Stimulated activated CD4-positive, alpha-beta T cell treated with anti-CD3 and anti-CD28 coated beads, Interleukin-2, amount 100 ng/mL, for 24 hours (primary cell): Measurements from ENCODE around the gene FRZB.
A peak's percentile ranks its signal among the peaks of the same experiment; 100 is the strongest.
"Not testable (repeated sequence)": the region's sequence is repeated elsewhere in the genome, so short reads cannot be mapped to it uniquely, and the experiment has no call there.

ENCODE experiments used
- DNase-seq, 2 donors: peaks; one replicate each; pipeline ENCODE4 v3.0.0-alpha.2; 2020

Gene FRZB, protein sequence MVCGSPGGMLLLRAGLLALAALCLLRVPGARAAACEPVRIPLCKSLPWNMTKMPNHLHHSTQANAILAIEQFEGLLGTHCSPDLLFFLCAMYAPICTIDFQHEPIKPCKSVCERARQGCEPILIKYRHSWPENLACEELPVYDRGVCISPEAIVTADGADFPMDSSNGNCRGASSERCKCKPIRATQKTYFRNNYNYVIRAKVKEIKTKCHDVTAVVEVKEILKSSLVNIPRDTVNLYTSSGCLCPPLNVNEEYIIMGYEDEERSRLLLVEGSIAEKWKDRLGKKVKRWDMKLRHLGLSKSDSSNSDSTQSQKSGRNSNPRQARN

DNA sequence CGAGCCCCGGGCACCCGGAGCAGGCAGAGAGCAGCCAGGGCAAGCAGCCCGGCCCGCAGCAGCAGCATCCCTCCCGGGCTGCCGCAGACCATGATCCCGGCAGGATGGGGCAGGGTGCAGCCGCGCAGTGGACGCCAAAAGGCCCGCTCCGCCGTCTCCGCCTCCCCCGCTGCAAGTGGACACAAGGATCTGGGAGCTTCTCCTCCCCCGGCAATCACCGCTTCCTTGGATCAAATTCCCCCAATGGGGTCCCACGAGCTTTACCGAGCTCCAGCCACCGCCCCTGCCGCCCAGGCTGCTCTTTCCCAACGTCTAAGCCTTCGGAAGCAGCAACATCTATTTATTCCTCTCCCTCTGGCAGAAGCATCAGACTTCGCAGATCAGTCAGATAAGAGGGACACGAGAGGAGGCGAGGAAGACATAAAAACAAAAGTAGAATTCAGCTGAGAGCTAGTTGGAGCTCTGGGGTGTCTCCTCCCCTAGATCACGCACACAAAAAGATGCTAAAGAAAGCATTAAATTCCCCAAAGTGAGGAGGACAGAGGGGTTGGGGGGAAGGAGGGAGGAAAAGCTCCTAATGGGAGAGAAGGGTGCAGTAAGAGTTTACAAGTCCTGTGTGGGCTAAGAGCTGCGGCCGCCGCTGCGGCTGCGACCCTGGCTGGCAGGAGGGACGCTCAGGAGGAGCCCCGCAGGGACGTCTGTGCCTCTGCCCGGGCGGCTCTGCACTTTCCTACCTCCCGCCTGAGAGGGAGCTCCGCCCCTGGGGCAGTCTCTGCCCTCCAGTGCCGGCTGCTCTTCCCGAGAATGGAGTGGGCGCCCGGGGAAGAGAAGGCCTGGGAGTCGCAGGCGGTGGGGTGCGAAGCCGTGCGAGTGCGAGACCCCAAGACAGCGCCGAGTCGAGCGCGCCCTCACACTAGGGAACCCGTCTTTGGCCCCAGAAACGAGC, at the start of gene FRZB:
Gene FRZB (minus strand): TSS at position 177 of the 946 bp plus-strand sequence. CDS start 85 bp downstream, at position 92.
- peak in 1 of 2 donors; percentile 5 for DNase-seq

DNA sequence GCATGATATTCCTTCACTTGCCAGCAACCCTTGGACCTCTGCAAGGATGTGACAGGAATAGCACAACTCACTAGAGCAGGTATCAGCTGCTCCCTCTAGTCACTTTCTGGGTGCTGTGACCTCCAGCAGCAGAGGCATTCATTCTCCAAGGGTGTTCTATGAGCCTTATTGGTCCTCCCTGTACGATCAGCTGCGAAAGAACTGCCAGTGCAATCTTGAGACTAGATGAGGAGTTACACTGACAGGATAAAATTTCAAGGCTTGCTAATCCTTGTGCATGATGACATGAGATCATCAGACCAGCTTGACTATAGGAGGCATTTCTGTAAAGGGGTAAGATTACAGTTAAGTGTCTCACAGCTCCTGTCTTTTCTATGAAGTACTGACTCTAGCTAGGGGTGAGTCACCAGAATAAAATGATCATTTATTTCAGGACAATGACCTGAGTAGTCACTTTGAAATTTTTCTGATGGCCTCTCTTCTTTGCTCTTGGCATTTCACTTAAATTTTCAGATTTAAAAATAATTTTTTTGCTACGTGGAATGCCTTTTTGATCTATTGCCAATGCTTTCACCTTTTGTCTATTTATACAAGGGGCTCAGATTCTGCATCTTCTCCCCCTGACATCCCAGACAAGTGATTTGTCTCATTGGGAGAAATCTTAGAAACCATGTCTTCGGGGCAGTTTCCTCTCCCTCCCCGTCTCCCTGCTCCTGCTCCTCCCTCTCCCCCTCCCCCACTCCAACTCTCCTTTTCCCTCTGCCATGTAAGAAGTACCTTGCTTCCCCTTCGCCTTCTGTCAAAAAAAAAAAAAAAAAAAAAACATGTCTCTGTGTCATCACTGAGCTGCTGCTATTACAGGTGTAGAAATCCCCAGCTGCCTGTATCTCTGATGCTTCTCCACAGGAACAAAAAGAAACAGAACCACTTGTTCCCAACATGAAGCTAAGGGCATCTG, 49.2 kb upstream of the FRZB start:
- no peak for DNase-seq

DNA sequence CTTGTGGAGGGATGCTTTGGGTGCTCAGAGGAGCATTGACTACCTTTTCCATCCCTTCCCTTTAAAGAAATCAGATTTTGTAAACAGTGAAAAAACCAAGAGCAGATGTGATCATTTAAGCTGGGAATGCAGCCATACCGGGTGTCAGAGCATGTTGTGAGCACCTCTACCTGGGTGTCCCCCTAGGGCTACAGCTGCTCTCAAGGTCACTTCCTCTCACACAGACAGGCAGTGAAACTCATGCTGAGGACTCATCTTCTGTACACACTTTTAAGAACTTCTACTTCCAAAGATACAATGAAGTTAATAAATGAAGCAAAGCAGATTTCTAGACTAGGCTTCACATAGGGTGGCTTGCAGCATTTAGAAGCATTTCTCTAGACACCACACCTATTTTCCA, 48.4 kb upstream of the FRZB start:
- no peak for DNase-seq

DNA sequence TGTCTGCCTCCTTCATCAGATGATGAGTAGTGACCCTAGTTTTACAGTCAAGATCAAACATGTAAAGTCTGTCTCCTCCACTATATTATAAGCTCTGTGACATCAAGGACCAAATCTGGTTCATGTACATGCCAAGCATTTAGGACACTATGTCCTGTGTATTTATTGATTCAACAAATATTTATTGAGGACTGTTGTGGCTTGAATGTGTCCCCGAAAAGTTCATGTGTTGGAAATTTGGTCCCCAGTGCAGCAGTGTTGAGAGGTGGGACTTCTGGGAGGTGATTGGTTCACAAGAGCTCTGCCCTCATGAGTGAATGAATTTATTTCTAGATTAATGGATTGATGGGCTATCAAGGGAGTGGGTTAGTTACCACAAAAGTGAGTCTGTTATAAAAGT, 46.6 kb upstream of the FRZB start:
- no peak for DNase-seq

DNA sequence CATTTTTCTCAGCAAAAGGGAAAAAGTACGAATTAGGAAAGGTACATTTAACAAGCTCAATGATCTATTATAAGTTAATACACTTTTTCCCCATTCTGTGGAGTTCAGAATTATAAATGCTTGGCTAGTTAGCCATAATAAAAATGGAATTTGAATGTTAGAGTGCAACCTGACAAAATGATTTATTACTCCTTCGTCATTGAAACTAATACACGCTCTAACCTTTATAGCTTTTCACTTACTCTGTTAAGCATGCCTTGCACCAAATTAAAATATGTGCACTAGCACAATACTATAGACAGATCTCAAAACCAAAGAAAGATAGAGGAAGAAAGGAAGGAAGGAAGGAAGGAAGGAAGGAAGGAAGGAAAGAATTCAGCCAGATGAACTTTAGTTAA, 46.1 kb upstream of the FRZB start:
- no peak for DNase-seq

DNA sequence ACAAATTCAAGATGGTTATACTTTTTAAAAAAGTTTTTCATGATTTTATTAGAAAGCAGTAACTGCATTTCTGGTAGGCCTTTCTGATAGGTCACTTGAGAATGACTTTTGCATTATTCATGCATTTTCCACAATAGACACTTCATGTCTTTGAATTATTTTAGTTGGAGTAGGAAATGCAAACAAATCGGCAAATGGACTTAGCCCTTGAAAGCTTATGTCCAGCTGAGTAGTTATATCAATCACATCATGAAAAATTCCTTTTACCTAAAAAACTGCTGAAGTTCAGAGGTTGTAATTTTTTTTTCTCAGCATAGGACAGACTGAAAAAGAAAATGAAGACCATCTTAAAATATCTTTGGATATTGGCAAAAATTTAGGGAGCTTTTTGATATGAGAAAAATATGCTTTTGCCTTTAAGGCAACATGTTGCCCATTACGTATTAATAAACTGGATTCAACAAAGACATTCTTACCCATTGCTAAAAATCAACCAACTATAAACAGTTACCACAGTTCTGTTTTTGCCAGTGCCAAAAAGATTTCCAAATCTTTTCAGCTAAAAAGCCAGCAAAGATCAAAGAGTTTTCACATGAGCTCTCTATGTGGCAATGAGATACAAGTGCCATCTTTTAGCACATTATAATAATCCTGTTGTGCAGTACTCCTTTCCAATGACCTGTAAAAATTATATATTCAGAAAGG, 45.5 kb upstream of the FRZB start:
- DNase-seq, result no peak

DNA sequence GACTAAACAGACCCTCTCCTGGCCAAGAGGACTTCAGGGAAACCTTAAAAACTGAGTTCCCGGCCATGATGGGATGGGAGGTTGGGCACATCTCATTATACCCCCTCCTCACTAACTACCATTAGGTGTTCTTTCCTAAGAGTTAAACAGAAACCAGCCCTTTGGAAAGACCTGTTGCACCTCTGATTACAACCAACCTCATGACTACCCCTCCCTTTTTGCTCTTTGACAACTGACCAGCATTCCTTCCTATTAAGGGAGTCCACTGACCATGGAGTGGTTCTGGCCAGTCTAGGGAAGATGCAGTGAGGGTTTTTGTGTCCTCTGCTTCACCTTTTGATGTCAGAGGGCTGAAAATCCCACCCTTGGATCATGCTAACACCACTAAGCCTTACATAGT, 44.5 kb upstream of the FRZB start:
- DNase-seq, result no peak

DNA sequence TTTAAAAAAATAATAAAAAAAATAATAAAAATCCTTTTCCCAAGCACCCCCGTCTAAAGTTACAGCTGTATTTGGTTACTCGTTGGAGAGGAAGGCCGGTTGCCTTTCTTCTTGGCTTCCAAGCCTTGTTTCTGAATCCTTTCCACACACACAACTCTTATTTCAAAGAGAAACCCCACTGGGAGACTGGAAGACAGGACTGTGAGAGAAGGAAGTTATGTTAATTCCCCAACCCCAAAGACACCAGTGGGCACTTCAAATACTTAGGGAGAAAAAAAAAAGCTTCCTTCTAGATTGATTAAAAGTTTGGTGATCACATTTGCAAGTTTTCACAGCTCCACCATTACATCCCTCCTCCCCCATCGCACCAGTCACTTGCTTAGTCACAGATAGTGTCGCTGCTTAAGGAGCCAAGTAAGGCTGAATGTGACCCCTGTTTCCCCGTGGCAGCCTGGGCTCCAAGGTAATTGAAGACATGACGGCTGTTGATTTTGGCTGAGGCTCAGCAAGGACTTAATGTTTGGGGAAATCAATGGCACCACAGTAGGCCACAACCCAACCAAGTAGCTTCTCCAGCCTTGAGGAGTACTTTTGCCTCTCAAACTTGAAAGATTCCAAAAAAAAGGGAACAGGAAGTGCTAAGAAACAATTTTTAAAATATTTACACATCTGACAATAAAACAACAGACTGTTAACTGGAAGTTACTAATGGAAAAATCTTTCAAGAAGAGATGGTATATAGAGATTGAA, 40.8 kb upstream of the FRZB start:
- no peak for DNase-seq

DNA sequence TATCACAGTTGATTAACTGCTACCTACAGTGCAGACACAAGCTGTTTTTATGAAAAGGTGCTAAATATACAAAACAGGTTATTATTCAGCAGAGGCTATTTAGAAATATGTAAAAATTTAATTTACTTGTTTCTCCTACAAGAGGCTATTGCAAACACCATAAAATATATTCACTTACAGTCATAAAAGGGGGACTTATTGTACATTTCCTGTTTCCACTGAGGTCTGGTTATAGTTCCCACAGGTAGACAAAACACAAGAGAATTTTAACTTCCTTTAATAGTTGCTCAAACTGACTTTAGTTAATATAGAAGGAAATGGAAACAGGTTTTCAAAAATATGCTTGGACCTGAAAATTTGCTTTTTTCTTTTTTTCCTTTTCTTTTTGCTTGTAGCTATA, 40.0 kb upstream of the FRZB start:
- DNase-seq, result no peak

DNA sequence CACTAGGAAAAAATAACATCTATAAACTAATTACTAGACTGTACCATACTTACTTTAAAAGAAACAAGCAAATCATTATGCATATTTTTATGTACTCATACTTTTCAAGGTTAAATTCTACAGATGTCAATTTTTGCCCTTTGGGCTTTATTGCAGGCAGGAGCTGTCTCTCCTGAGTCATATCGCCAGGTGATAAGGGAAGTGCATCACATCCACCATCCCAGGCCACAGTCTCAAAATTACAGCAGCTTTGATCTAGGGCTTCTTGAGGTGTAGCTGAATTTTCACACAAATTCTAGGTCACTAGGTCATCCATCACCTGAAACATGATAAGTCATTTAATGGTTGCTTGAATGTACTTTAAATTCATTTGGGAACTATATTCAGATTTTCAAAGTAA, 38.4 kb upstream of the FRZB start:
- no peak for DNase-seq

DNA sequence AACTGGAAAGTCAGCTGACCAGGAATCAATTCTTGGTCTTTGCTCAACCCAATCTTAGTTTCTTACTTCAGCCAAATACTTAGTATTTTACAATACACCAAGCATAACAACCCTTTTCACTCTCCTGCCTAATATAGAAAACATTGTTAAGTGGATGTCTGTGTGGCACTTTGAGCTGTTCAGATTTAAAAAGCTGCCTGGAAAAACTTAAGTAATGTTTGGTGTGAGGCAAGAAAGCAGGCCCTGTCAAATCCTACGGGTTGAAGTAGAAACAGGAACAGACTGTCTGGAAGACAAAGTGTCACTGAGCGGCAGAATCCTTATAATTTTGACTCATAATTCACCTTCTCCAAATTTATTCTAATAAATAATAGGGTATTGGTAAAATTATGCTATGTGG, 37.1 kb upstream of the FRZB start:
- DNase-seq, result no peak

DNA sequence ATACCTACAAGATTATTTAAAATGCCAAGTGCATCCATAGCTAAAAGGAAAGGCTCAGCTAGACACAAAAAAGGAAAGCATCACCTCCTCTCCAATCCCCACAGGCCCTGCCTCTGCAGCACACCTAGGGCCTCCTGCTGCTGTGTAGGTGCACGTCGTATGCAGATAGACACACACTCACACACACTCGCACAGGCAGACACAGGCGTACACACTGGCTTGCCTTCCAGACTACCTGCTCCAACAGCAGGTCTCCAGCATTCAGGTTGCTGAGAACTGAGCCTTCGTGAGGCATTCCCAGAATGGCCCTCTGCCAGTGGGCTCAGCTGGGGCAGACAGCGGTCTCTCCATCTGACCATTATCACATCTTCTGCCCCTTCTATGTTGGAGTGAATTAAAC, 35.3 kb upstream of the FRZB start:
- DNase-seq, result no peak

DNA sequence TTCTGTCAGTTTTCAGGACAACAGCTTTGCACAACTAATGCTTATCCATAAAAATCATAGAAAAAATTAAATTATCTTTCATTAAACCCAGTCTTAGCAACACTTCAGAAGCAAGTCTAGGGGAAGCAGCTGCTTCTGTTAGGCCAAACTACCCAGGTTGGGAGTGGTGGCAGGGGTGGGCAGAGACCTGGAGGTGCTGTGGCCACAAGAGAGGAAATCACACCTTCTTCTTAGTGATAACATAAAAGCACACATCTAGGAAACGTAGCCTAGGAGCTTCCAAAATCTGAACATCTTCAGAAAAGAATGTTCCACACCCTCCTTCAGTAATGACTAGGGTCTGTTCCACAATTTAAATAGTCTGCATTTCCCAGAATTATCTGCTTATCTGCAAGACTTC, 32.3 kb upstream of the FRZB start:
- no peak for DNase-seq

DNA sequence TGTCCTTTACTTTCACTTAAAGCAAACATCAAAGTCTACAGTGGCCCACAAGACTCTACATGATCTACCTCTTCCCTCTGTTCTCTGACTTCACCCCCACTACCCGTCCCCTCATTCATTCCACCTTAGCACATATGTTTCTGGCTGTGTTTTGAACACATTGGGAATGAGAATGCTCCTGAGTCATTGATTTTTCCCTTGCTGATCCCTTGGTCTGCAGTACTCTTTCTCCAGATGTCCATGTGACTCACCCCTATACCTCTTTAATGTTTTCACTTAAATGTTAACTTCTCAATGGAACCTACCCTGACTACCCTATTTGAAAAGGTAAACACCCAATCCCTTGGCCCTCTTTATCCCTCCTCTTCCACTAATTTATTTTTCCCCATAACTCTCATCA, 30.7 kb upstream of the FRZB start:
- no peak for DNase-seq

DNA sequence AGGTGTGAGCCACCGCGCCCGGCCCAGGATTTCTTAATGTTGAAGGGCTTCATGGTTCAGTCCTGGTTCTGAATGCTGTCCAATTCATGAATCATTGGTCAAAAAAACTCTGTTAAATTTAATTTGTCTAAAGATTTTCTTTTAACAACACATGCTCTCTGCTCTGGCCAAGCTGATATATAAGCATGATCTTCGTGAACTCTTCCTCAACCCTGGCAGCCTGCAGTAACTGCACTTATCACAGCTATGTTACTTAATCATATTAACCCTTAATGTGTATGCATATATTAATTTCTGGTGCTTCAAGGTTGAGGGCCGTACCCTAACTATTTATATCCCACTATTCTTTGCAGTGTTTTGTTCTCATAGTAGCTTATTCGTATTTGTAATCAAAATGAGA, 29.4 kb upstream of the FRZB start:
- DNase-seq, result no peak

DNA sequence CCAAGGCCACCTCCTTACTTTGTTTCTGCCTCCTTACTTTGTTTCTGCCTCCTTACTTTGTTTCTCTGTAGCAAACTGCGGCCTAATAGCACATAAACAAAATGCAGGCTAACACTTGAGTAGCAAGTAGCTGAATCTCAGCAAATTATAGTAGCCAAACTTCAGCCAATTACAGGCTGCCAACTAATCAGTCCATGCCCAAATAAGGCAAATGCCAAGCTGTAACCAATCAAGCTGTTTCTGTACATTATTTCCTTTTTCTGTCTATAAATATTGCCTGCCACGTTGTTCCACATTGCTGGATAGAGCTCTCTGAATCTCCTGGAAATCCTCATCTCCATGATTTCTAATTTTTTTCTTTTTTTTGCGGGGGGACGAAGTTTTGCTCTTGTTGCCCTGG, 28.7 kb upstream of the FRZB start:
- no peak for DNase-seq

DNA sequence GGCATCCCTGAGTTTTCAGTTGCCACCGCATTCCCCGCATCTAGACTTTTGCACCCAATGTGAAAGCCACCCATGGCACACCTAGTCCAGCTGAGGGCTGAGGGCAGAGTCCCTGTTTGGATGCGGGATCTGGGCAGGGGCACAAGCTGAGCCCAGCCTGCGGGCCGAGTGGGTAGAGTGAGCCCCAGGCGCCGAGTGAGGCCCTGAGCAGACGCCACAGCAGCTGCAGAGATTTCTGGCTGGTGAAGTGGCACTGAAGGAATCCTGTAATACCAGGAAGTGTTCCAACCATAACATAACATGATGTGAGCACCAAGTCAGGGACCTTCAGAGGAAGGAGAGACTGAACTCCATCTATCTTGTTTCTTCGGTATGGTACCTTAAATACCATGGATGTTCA, 27.7 kb upstream of the FRZB start:
- no peak for DNase-seq

DNA sequence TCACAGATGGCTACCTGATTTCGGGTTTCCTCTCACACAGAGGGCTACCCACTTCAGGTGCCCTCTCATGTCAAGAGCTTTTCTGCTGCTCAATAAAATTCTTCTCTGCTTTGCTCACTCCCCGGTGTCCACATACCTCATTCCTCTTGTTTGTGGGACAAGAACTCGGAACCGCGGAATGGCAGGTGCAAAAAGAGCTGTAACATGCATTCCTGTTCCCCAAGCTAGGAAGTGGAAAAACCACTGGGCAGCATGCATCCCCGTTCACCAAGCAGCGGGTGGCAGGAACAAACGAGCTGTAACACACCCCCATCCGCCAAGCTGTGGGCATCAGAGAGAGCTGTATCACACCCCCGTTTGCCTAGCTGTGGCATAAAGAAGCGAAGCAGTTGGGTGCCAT, 27.2 kb upstream of the FRZB start:
- DNase-seq, result no peak

DNA sequence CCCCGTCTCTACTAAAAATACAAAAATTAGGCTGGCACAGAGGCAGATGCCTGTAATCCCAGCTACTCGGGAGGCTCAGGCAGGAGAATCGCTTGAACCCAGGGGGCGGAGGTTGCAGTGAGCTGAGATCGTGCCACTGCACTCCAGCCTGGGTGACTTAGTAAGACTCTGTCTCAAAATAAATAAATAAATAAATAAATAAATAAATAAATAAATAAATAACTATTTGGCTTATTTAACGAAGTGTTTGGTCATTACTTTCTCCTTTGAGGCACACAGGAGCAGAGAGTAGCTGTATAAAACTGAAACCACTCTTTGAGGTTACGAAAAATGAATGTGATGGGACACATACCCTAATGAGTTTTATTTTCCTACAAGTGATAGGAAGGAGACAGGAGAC, 26.6 kb upstream of the FRZB start:
- DNase-seq, result not testable (repeated sequence)

DNA sequence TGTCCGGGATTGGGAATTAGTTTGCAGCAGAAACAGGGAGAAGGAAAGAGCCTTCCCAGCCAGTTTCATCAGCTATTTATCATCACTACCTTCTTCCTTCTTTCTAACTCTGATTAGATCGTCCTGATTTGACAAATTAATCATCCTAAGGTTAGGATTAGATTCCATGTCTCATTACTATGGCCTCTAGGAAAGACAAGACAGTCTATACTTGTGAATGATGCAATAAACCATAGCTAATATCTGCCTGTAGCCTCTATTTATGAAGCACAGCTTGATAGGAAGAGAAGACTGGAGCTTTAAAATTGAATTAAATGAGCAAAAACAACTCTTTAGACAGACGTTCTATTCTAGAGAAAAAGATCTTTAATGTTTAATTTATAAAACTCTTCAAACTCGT, 25.2 kb upstream of the FRZB start:
- DNase-seq, result no peak

DNA sequence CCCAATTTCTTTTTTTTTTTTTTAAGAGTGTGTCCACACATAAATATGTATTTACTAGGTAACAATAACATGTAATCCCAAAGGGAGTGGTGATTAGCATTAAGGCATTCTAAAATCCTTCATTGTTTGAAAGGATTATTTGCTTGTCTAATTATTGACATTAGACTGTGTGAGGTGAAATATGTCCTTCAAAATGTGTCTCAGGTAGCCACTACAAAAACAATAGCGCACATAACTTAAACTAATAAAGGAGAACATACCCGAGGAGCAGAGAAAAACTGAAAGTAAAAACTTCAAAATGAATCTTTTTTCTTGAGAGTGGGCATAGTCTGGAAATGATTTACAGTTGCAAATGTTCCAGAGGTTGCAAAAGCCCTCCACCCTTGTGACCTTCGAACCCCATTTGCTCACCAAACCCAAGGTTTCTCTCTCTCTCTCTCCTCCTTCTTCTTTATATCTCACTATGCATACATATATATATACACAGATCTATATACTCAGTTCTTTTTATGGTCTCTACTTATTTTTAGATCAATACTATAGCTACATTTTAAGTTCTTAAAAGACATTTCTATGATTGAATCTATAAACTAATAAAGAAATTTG, 24.4 kb upstream of the FRZB start:
- no peak for DNase-seq
